Activated effector memory CD4-positive, alpha-beta T cell treated with anti-CD3 and anti-CD28 coated beads, Interleukin-2, amount 50 U/mL, for 16 hours (primary cell): Measurements from ENCODE around the gene ZIC2.
"Not testable (repeated sequence)": the region's sequence is repeated elsewhere in the genome, so short reads cannot be mapped to it uniquely, and the experiment has no call there.

Experiments used
- DNase-seq: peaks from one replicate; pipeline ENCODE4 v3.0.0-alpha.2; 2020

The ZIC2 gene

DNA sequence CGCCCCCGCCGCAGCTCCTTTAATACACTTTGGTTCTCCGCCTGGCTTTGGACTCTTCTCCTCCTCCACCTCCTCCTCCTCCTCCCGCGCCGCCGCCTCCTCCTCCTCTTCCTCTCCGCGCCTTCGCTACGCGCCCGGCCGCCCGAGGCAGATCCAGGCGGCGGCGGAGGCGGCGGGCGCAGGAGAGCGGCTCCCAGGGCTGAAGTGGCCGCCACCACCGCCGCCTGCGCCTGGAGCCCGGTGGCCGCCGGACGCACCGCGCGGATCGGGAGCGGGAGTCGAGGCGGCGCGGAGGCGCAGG lies at the start of gene ZIC2:
Gene ZIC2, plus strand, starts transcription at position 50 of the 301 bp plus-strand sequence. CDS start 281 bp downstream, outside the sequence.
- no peak for DNase-seq

- no peak for DNase-seq
Observed at GRCh38 chr13:99932912-99933311, 48.7 kb upstream of the ZIC2 start.

- DNase-seq, result no peak
Observed at GRCh38 chr13:99935772-99936171, 45.8 kb upstream of the ZIC2 start.

DNA sequence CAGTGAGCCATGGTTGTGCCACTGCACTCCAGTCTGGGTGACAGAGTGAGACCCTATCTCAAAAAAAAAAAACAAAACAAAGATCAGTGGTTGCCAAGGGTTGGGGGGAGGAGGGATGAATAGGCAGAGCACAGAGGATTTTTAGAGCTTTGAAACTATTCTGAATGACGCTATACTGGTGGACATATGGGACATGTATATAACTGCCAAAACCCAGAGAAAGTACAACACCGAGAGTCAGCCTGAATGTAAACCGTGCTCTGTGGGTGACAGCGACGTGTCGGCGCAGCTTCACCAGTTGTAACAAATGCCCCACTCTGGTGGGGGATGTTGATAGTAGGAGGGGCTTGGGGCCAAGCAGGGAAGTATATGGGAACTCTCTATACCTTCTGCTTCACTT lies 42.9 kb upstream of the ZIC2 start:
- peak; percentile 10 for DNase-seq

GRCh38 chr13:99941086-99941485 lies 40.5 kb upstream of the ZIC2 start:
- DNase-seq, result peak; percentile 3

DNA sequence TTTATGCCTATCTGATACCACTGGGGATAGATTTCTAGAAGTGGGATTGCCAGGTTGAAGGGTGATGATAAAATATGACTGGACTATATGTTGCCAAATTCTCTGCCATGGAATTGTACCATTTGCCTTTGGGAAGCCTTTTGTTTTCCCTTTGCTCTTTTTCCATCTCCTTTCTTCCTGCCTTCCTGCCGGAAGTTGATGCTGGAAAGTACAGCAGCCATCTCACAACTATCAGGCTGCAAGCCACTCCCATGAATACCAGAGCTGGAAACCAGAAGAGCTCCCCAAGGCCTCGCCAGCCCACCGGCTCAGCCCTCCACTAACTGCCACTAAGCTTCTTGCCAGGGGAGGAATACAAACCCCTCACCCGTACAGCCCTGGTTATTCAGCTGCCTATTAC lies 39.7 kb upstream of the ZIC2 start:
- peak; percentile 28 for DNase-seq

- DNase-seq, result peak; percentile 21
Observed at GRCh38 chr13:99944102-99944501, 37.5 kb upstream of the ZIC2 start.

DNA sequence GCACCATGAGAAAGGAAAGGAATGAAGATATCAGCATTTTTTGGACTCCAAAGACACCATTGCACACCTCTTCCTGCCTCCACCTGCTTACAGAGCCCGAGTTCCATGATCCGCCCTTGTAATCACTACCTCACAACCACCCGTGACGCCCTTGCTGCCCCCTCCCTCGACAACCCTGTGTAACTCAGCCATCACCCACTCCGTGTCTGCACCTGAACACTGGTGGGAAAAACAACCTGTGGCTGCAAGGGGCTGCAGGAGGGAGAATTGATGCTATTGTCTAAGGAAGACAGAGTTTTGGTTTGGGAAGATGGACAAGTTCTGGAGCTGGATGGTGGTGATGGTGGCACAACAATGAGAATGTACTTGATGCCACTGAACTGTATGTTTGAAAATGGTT lies 37.0 kb upstream of the ZIC2 start:
- peak; percentile 21 for DNase-seq

GRCh38 chr13:99945515-99945914 lies 36.1 kb upstream of the ZIC2 start:
- not testable (repeated sequence) for DNase-seq

GRCh38 chr13:99947666-99948065 lies 33.9 kb upstream of the ZIC2 start:
- DNase-seq, result peak; percentile 8

DNA sequence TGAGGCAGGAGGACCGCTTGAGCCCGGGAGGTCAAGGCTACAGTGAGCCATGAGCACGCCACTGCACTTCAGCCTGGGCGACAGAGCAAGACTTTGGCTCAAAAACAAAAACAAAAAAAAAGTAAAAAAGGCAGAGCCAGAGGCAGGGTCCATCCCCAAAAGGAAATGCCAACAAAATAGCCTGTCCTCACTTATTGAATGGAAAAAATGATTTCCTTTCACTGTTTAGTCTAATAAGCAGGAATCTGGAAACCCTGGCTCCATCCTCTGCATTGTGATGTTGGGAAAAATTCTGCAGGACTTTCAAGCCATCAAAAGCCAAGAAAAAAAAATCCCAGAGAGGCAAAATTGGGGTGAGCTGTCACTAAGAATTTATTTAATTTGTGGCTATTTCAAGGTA lies 33.2 kb upstream of the ZIC2 start:
- DNase-seq, result peak; percentile 1

- peak; percentile 5 for DNase-seq
Observed at GRCh38 chr13:99948907-99949678, 32.5 kb upstream of the ZIC2 start.

DNA sequence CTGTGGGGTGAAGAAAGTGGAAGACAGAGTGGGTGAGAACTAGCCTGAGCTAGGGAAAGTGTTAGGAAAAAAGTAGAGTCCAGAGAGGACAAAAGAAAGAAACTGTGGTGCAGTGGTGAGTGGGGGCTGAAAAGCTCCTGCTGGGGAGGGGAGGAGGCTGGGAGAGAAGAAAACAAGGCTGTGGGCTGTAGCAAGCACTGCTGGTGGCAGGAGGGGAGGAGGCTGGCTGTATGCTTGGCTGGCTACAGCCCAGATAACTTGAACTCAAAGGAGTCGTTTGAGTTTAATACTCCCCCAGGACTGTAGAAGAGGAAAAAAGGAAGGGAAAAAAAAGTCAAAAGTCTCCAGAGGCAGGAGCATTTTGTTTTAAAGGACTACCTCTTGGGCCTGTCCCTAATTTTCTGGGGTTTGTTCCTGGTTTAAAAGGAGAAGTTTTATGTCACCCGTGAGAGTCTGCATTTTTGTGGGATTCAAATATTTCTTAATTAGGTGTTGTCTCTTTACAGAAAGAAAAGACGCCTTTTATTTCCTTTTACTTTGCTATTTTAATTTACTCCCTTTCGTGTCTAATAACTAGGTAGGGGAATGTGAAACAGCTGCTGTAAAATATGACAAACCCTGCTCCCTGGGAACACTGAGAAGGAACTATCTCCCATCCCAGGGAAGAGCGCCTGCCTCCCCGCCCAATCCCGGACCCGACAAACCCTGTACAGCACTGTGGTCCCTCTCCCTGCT lies 31.7 kb upstream of the ZIC2 start:
- peak; percentile 10 for DNase-seq

GRCh38 chr13:99951666-99952065 lies 29.9 kb upstream of the ZIC2 start:
- DNase-seq, result peak; percentile 12

- peak; percentile 30 for DNase-seq
Observed at GRCh38 chr13:99953138-99953755, 28.3 kb upstream of the ZIC2 start.

DNA sequence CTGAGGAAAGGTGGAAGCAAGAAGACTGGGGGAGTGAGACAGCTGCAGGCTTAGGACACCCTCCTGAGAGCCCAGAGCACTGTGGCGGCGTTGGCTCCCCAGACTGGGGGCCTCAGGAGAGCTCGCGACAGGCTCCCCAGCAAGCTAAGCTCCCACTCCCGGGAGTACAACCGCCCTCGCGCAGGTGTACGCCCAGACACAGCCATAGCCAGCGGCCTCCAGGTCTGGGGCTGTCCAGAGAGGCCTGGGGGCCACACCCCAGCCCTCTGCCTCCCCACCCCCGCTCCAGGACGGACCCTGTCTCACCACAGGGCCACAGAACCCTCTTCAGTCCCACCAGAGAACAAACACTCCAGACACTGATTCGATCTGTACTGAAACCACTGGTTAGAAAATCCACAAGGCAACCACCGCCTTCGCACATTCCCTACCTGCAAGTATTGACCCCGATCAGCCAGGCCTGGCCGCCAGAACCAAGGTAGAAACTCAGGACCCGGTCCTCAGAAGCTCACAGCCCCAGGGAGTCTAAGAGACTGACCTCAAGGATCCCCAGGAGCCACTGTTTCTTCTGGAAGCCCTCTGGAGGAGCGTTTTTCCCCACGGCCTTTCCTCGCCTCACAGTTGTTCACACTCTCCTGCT lies 26.4 kb upstream of the ZIC2 start:
- no peak for DNase-seq

- DNase-seq, result peak; percentile 57
Observed at GRCh38 chr13:99955747-99956472, 25.7 kb upstream of the ZIC2 start.

- DNase-seq, result no peak
Observed at GRCh38 chr13:99956473-99957349, 24.9 kb upstream of the ZIC2 start.

DNA sequence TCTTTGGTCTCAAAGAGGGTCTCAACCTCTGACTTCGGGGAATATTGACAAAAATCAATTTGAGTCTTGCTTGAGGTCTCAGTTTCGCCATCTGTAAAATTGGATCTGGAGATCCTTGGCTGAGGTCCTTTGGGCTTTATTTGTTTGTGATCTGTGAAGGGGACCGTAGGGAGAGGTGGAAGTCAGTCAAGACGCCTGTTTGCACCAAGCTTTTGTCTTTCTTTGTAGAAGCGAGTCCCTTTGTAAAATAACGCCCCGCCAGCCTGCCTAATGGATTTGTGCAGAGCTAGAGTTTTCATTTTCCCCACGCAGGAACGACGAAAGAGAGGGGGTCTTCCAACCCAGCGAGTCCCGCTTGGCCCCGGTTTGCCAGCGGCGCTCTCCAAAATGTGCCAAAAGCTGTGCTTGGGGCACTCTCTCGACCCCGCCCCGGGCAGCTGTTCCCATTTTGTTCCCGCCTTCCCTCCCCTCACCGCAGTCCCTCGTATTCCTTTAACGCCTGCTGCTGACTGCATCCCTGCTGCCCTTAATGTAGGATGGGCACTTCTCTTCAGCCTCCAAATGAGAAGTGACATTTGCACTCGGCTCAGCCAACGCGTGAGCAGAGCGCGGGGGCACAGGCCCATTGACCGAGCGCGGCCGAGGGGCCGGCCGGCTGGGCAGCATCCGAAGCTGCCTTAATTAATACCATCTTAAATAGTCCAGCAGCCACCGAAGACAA lies 23.0 kb upstream of the ZIC2 start:
- peak; percentile 47 for DNase-seq

- DNase-seq, result peak; percentile 31
Observed at GRCh38 chr13:99959127-99959539, 22.5 kb upstream of the ZIC2 start.
